SJCRH30 (cell line): ENCODE data around the gene MERTK. TPM values are rescaled to one million over a fixed set of nuclear protein-coding genes. Genes with fewer than 3 reads are reported as not detected.
"Not testable (repeated sequence)": the region's sequence is repeated elsewhere in the genome, so short reads cannot be mapped to it uniquely, and the experiment has no call there.

Source experiments
- DNase-seq, 2 experiments: peaks; one replicate each; pipeline ENCODE4 v3.0.0-alpha.2; 2015 to 2020
- H3K27ac ChIP-seq: fragments of 250-450 bp; sonication (Bioruptor Pico); 2 replicates; pipeline ENCODE4 v1.5.1; 2020; ENCODE audit warnings: mild to moderate bottlenecking, moderate library complexity
- H3K27me3 ChIP-seq: fragments of 250-450 bp; sonication (Bioruptor Pico); 2 replicates; pipeline ENCODE4 v1.5.1; 2020; ENCODE audit warnings: mild to moderate bottlenecking, moderate library complexity
- H3K36me3 ChIP-seq: fragments of 250-450 bp; sonication (Bioruptor Pico); 2 replicates; pipeline ENCODE4 v1.5.1; 2020; ENCODE audit warnings: mild to moderate bottlenecking, moderate library complexity
- H3K4me1 ChIP-seq: fragments of 250-450 bp; sonication (Bioruptor Pico); 2 replicates; pipeline ENCODE4 v1.5.1; 2020; ENCODE audit warnings: mild to moderate bottlenecking, moderate library complexity
- H3K4me3 ChIP-seq: fragments of 250-450 bp; sonication (Bioruptor Pico); 2 replicates; pipeline ENCODE4 v1.5.1; 2020; ENCODE audit warnings: mild to moderate bottlenecking, moderate library complexity
- H3K9me3 ChIP-seq: fragments of 250-450 bp; sonication (Bioruptor Pico); replicated peaks from 2 replicates; pipeline ENCODE4 v1.5.1; 2020; ENCODE audit warnings: mild to moderate bottlenecking, moderate library complexity
- total RNA-seq: library from RNA; depleted of rRNA; stranded (reverse); fragments of >200 nt; shearing (Covaris generic); gene quantifications from 2 replicates; pipeline ENCODE4 v1.2.3, GENCODE V29; 2014

The MERTK gene
- total RNA-seq, 1 experiment from 2014 or later, result 6.8 TPM

DNA sequence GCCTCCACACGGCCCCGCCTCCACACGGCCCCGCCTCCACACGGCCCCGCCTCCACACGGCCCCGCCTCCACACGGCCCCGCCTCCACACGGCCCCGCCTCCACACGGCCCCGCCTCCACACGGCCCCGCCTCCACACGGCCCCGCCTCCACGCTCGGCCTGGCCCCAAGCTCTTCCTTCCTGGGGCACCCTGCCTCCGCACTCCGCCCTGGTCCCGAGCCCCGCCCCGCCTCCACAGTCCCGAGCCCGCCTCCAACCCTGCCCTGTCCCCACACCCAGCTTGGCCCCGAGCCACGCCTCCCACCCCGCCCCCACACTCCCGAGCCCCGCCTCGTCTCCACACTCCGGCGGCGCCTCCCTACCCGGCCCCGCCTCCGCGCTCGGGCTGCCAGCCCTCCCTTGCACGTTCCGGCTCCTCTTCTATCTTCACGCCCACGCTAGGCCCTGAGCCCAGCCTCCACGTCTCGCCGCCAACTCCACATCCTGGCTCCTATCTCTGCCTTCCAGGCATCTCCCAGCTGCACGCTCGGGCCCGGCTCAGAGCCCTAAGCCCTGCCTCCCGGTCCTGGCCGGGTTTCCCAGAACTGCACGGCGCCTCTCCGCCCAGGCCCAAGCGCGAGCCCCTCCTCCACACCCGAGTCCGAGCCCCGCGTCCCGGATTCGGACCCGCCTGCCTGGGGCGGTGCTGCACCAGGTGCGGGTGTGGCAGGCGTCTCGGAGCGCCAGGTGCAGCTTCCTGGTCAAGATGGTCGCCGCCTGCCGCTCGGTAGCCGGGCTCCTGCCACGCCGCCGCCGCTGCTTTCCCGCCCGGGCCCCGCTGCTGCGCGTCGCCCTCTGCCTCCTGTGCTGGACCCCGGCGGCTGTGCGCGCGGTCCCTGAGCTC, 156.7 kb downstream of the MERTK start, which contains the start of gene TMEM87B:
Gene TMEM87B, plus strand, starts transcription at position 423 of the 883 bp plus-strand sequence. Its CDS starts 323 bp downstream, at position 746.
- Histone ChIP-seq H3K27me3 (no peaks in the 10 kb centered on the region), H3K36me3 (no peaks in the 10 kb centered on the region), H3K4me3 (peak within 1 kb of the TSS; percentile 82), H3K27ac (peak within 1 kb of the TSS; percentile 64), H3K9me3 (no peaks in the 10 kb centered on the region), H3K4me1 (peaks cover 7% of the 10 kb centered on the region; the same call in 1 of the 2 replicates)
- peak; percentile 98 to 99 for DNase-seq

DNA sequence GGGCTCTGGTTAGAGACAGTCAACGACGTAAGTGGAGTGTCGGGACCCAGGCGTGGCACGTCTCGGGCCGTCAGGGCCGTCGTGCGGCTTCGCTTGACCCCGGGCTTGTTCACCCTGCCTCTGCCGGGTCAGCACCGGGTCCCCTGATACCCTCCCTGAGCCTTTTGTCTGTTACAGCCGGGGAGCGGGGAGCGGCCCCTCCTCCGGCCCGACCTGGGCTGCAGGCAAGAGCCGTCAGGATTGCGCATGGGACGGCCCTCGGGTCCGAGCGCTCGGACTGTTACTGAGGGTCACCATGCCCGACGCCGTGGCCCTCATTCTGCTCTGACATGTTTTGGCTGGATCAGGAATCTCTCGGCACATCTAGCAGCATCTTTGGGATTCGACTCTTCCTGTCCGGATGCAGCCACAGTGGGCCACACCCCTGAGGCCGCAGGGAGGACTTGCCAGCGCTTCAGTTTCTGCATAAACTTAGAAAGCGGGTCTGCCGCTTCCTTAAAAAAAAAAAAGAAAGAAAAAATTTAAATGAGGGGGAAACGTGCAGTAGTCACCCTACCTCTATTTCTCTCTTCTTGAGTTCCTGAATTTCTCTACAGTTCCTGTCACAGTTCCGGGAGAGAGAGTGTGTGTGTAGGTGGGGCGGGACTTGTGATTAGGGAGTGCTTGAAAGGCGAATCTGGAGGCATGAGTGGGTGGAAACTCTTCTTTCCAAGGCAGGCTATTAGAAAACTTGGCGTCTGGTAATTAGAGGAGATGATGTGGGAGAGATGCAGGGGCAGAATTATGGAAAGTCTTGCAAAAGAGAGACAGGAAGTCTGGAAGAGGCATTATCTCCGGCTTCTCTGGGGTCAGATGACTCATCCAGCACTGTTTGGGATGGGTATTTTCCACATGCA, 157.6 kb downstream of the MERTK start:
- peak overlapping the region; percentile 82 for H3K4me3 ChIP-seq
- no peaks in the 10 kb centered on the region for H3K27me3 ChIP-seq
- H3K9me3 ChIP-seq, result no peaks in the 10 kb centered on the region
- H3K27ac ChIP-seq, result peak overlapping the region; percentile 64
- DNase-seq, result peak; percentile 60 to 80
- no peaks in the 10 kb centered on the region for H3K36me3 ChIP-seq
- peaks cover 7% of the 10 kb centered on the region; the same call in 1 of the 2 replicates for H3K4me1 ChIP-seq

DNA sequence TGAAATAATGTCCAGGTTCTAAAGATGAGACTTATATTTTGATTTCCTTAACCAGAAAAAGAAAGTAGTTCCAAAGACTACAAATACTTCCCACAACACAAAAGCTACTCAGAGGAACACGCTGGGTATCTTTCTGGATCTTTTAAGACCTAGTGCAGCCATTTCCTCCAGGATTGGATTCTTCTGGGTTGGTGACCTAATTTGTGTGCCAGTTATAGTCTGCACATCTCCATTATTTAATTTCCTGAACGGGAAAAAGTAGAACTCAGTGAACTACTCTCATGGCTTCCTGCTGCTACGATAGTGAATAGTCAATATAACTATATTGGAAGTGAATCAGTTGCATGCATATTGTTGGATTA, 158.2 kb downstream of the MERTK start:
- DNase-seq, result no peak
- peak overlapping the region; percentile 82 for H3K4me3 ChIP-seq

GRCh38 chr2:112059671-112060070, 161.3 kb downstream of the MERTK start:
- no peak for DNase-seq
- H3K9me3 ChIP-seq, result no peaks in the 10 kb centered on the region
- H3K27ac ChIP-seq, result no peak overlapping the region
- no peak overlapping the region for H3K4me3 ChIP-seq
- no peaks in the 10 kb centered on the region for H3K27me3 ChIP-seq
- peaks cover 4% of the 10 kb centered on the region; the same call in 1 of the 2 replicates for H3K4me1 ChIP-seq
- H3K36me3 ChIP-seq, result peaks cover 3% of the 10 kb centered on the region; the same call in 1 of the 2 replicates

More for the DNA sequence above, 158.2 kb downstream of the MERTK start:
- Histone ChIP-seq H3K4me1 (peaks cover 7% of the 10 kb centered on the region; the same call in 1 of the 2 replicates), H3K9me3 (no peaks in the 10 kb centered on the region), H3K27me3 (no peaks in the 10 kb centered on the region), H3K27ac (peak overlapping the region; percentile 64), H3K36me3 (no peaks in the 10 kb centered on the region)

DNA sequence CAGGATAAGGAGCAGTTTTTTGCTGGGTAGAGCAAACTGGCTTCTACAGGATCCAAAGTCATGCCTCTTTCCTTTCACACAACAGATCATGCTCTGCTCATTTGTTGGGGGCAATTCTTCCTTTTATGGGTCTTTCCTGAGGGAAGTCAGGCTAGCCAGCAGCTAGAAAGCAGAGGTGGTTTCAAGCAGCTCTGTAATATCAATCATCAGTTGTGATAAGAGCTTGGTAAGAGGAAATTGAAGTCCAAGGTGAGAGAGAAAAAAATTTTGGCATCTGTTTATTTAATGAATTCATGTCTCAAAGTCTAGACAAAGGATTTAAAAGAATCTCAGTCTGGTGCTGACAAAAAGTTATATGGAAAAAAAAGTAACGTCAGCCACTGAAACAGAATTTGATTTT, 162.9 kb downstream of the MERTK start:
- Histone ChIP-seq H3K27ac (no peak overlapping the region), H3K27me3 (no peaks in the 10 kb centered on the region), H3K9me3 (no peaks in the 10 kb centered on the region), H3K4me1 (peaks cover 11% of the 10 kb centered on the region), H3K4me3 (no peak overlapping the region), H3K36me3 (peaks cover 4% of the 10 kb centered on the region; the same call in 1 of the 2 replicates)
- no peak for DNase-seq

- Histone ChIP-seq H3K36me3 (peaks cover 8% of the 10 kb centered on the region), H3K9me3 (no peaks in the 10 kb centered on the region), H3K27me3 (no peaks in the 10 kb centered on the region), H3K27ac (no peak overlapping the region), H3K4me3 (no peak overlapping the region), H3K4me1 (peaks cover 11% of the 10 kb centered on the region)
- DNase-seq, result no peak
Measured at GRCh38 chr2:112061840-112062239, 163.4 kb downstream of the MERTK start.

DNA sequence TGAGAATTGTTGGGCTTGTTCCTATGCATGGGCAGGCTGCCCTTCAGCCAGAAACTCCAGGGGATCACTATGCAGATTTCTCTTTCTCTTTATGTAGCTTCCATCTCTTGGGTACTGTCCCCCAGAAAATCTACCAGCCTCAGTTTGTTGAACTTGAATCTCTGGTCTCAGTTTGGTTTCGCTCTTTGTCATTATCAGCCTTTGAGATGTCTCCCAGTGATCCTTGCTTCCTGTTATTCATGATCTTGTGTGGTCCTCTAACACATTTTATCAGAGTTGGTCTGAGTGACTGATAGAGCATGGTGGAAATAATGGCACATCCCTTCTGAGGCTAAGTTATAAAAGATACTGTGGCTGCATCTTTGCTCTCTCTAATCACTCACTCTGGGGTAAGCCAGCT, 164.5 kb downstream of the MERTK start:
- Histone ChIP-seq H3K9me3 (no peaks in the 10 kb centered on the region), H3K27me3 (no peaks in the 10 kb centered on the region), H3K4me3 (no peak overlapping the region), H3K36me3 (peaks cover 12% of the 10 kb centered on the region), H3K4me1 (peaks cover 8% of the 10 kb centered on the region), H3K27ac (no peak overlapping the region)
- no peak for DNase-seq

- no peaks in the 10 kb centered on the region for H3K27me3 ChIP-seq
- H3K4me3 ChIP-seq, result no peak overlapping the region
- no peak overlapping the region for H3K27ac ChIP-seq
- H3K9me3 ChIP-seq, result no peaks in the 10 kb centered on the region; the same call in 1 of the 2 replicates
- H3K36me3 ChIP-seq, result peaks cover 20% of the 10 kb centered on the region
- DNase-seq, result peak; percentile 12 to 32
- peaks cover 8% of the 10 kb centered on the region for H3K4me1 ChIP-seq
Measured at GRCh38 chr2:112065486-112065885, 167.1 kb downstream of the MERTK start.

DNA sequence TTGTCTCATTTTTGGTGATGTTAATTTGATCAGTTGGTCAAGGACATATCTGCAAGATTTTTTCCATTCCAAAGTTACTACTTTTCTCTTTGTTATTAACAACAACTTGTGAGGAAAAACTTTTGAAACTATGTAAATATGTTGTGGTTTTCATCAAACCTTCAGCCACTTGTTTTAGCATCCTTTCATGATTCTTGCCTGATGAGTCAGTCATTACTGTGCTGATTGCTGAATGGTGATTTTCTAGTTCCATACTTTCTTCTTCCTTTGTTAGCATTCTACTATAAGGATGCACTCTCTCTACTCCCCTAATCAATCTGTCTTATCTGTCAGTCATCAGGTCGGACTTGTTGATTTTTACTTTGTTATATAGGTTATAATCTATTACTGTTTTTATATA, 167.6 kb downstream of the MERTK start:
- H3K27me3 ChIP-seq, result no peaks in the 10 kb centered on the region
- peaks cover 8% of the 10 kb centered on the region for H3K4me1 ChIP-seq
- DNase-seq, result no peak
- no peak overlapping the region for H3K27ac ChIP-seq
- H3K4me3 ChIP-seq, result no peak overlapping the region
- H3K36me3 ChIP-seq, result peaks cover 20% of the 10 kb centered on the region
- no peaks in the 10 kb centered on the region; the same call in 1 of the 2 replicates for H3K9me3 ChIP-seq

DNA sequence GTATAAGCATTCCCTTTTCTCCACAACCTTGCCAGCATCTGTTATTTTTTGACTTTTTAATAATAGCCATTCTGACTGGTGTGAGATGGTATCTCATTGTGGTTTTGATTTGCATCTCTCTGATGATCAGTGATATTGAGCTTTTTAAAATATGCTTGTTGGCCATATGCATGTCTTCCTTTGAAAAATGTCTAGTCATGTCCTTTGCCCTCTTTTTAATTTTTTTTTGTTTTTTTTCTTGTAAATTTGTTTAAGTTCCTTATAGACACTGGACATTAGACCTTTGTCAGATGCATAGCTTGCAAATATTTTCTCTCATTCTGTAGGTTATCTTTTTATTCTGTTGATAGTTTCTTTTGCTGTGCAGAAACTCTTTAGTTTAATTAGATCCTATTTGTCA, 171.4 kb downstream of the MERTK start:
- not testable (repeated sequence) for H3K27me3 ChIP-seq, DNase-seq, H3K4me3 ChIP-seq, H3K9me3 ChIP-seq, H3K4me1 ChIP-seq, H3K27ac ChIP-seq
- peaks cover 28% of the 10 kb centered on the region for H3K36me3 ChIP-seq

- Histone ChIP-seq H3K27ac (no peak overlapping the region), H3K4me1 (no peaks in the 10 kb centered on the region), H3K36me3 (peaks cover 23% of the 10 kb centered on the region; the same call in 1 of the 2 replicates), H3K9me3 (no peaks in the 10 kb centered on the region; the same call in 1 of the 2 replicates), H3K27me3 (no peaks in the 10 kb centered on the region), H3K4me3 (no peak overlapping the region)
- no peak for DNase-seq
Measured at GRCh38 chr2:112073875-112074274, 175.5 kb downstream of the MERTK start.

- H3K27me3 ChIP-seq, result no peaks in the 10 kb centered on the region
- peaks cover 23% of the 10 kb centered on the region; the same call in 1 of the 2 replicates for H3K36me3 ChIP-seq
- no peak overlapping the region for H3K27ac ChIP-seq
- DNase-seq, result no peak
- no peak overlapping the region for H3K4me3 ChIP-seq
- no peaks in the 10 kb centered on the region for H3K9me3 ChIP-seq
- H3K4me1 ChIP-seq, result no peaks in the 10 kb centered on the region
Measured at GRCh38 chr2:112074506-112074905, 176.1 kb downstream of the MERTK start.

- no peaks in the 10 kb centered on the region for H3K27me3 ChIP-seq
- DNase-seq, result no peak
- peaks cover 19% of the 10 kb centered on the region; the same call in 1 of the 2 replicates for H3K36me3 ChIP-seq
- no peaks in the 10 kb centered on the region for H3K9me3 ChIP-seq
- no peak overlapping the region for H3K4me3 ChIP-seq
- H3K4me1 ChIP-seq, result no peaks in the 10 kb centered on the region
- no peak overlapping the region for H3K27ac ChIP-seq
Measured at GRCh38 chr2:112075490-112076260, 177.3 kb downstream of the MERTK start.

DNA sequence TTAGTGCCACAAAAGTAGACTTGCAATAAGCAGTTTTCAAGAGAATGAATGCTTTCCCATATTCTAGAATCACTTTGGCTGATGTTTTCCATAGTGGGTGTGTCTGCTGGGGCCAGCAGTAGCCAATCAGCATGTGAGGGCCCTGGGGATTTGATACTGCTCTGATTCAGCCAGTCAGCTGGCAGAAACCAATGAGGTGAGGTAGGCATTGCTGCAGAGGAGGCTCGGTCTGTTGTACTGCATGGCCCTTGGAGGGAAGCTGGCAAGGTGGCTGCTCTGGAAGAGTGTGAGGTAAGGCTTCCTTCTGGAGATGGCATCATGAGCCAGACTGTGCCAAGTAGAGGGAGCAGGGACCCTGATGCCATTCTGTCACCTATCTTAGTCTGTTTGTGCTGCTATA, 179.4 kb downstream of the MERTK start:
- Histone ChIP-seq H3K4me1 (no peaks in the 10 kb centered on the region), H3K27ac (no peak overlapping the region), H3K9me3 (no peaks in the 10 kb centered on the region), H3K27me3 (no peaks in the 10 kb centered on the region), H3K4me3 (no peak overlapping the region), H3K36me3 (peaks cover 26% of the 10 kb centered on the region)
- DNase-seq, result peak; percentile 17 to 35
